ENCODE data around the gene MBD3L2B. TPM values are rescaled to one million over a fixed set of nuclear protein-coding genes. Genes with fewer than 3 reads are reported as not detected.
"Not testable (repeated sequence)": the region's sequence is repeated elsewhere in the genome, so short reads cannot be mapped to it uniquely, and the experiment has no call there.

Gene MBD3L2B
- total and polyA plus RNA-seq, 2 experiments from 2014 or later: not detected

GRCh38 chr19:7041563-7041962, 20.3 kb upstream of the MBD3L2B start:
- not testable (repeated sequence) for H3K9me3 Mint-ChIP-seq; H3K27me3 ChIP-seq (ENCODE audit: insufficient read depth); H3K36me3 ChIP-seq (ENCODE audit: insufficient read depth); H3K27me3 Mint-ChIP-seq (ENCODE audit: insufficient read depth, low read depth, poor library complexity); H3K4me1 ChIP-seq (ENCODE audit: insufficient read depth); H3K27ac Mint-ChIP-seq; H3F3A ChIP-seq (replicated peaks; ENCODE audit: low read depth); H2AFZ ChIP-seq; H3K9me2 ChIP-seq (ENCODE audit: insufficient read depth); H3K4me3 ChIP-seq; H3K79me2 ChIP-seq (replicated peaks; ENCODE audit: insufficient read depth); ATAC-seq; DNase-seq (ENCODE audit: low spot score); H4K20me1 ChIP-seq (replicated peaks; ENCODE audit: insufficient read depth); H3K4me3 Mint-ChIP-seq; H3K4me2 ChIP-seq; H3K36me3 Mint-ChIP-seq (ENCODE audit: low read depth); H3K4me1 Mint-ChIP-seq; H3K27ac ChIP-seq (ENCODE audit: low read depth)

- not testable (repeated sequence) for H3F3A ChIP-seq (replicated peaks; ENCODE audit: low read depth); H3K27me3 ChIP-seq (ENCODE audit: insufficient read depth)
Measured at GRCh38 chr19:7040079-7040478, 18.8 kb upstream of the MBD3L2B start, which contains the start of gene MBD3L4. Gene MBD3L4, minus strand, starts transcription at chr19:7040179. Its CDS starts 35 bp downstream, at chr19:7040144.

GRCh38 chr19:7030278-7030677, 9.0 kb upstream of the MBD3L2B start, which contains the start of gene MBD3L5:
Gene MBD3L5, plus strand, starts transcription at chr19:7030578. Its CDS starts 34 bp downstream, at chr19:7030612.
- not testable (repeated sequence) for H3K4me3 ChIP-seq; H3K27ac ChIP-seq (ENCODE audit: low read depth); H3K27ac Mint-ChIP-seq; H3K36me3 ChIP-seq (ENCODE audit: insufficient read depth); H3K27me3 Mint-ChIP-seq (ENCODE audit: insufficient read depth, low read depth, poor library complexity); H3K9me2 ChIP-seq (ENCODE audit: insufficient read depth); H4K20me1 ChIP-seq (replicated peaks; ENCODE audit: insufficient read depth); H3K4me1 ChIP-seq (ENCODE audit: insufficient read depth); H3K4me1 Mint-ChIP-seq; ATAC-seq; DNase-seq (ENCODE audit: low spot score); H2AFZ ChIP-seq; H3K9me3 Mint-ChIP-seq; H3K4me3 Mint-ChIP-seq; H3F3A ChIP-seq (replicated peaks; ENCODE audit: low read depth); H3K79me2 ChIP-seq (replicated peaks; ENCODE audit: insufficient read depth); H3K27me3 ChIP-seq (ENCODE audit: insufficient read depth); H3K36me3 Mint-ChIP-seq (ENCODE audit: low read depth); H3K4me2 ChIP-seq

More at GRCh38 chr19:7040079-7040478, 18.8 kb upstream of the MBD3L2B start, which contains the start of gene MBD3L4:
- not testable (repeated sequence) for ATAC-seq; H3K79me2 ChIP-seq (replicated peaks; ENCODE audit: insufficient read depth); H3K36me3 ChIP-seq (ENCODE audit: insufficient read depth); H3K4me3 Mint-ChIP-seq; H3K27ac ChIP-seq (ENCODE audit: low read depth); H3K27ac Mint-ChIP-seq; H3K4me2 ChIP-seq; H3K36me3 Mint-ChIP-seq (ENCODE audit: low read depth); H3K9me3 Mint-ChIP-seq; H2AFZ ChIP-seq; H3K9me2 ChIP-seq (ENCODE audit: insufficient read depth); H3K4me1 ChIP-seq (ENCODE audit: insufficient read depth); H3K4me1 Mint-ChIP-seq; H3K27me3 Mint-ChIP-seq (ENCODE audit: insufficient read depth, low read depth, poor library complexity); H3K4me3 ChIP-seq; DNase-seq (ENCODE audit: low spot score); H4K20me1 ChIP-seq (replicated peaks; ENCODE audit: insufficient read depth)

- H4K20me1 ChIP-seq (replicated peaks; ENCODE audit: insufficient read depth); H3K36me3 ChIP-seq (ENCODE audit: insufficient read depth); H3K4me3 ChIP-seq; H3K27ac Mint-ChIP-seq; H3K27me3 Mint-ChIP-seq (ENCODE audit: insufficient read depth, low read depth, poor library complexity); H3K4me1 Mint-ChIP-seq; H3K4me1 ChIP-seq (ENCODE audit: insufficient read depth); H3K9me3 Mint-ChIP-seq; H3K27ac ChIP-seq (ENCODE audit: low read depth); H3K27me3 ChIP-seq (ENCODE audit: insufficient read depth); H3K36me3 Mint-ChIP-seq (ENCODE audit: low read depth); ATAC-seq; H3F3A ChIP-seq (replicated peaks; ENCODE audit: low read depth); H3K9me2 ChIP-seq (ENCODE audit: insufficient read depth); H2AFZ ChIP-seq; DNase-seq (ENCODE audit: low spot score); H3K4me3 Mint-ChIP-seq; H3K79me2 ChIP-seq (replicated peaks; ENCODE audit: insufficient read depth); H3K4me2 ChIP-seq: not testable (repeated sequence)
Measured at GRCh38 chr19:7028790-7029189, 7.6 kb upstream of the MBD3L2B start.
